ENCODE data around the gene TCHP.
"Not testable (repeated sequence)": the region's sequence is repeated elsewhere in the genome, so short reads cannot be mapped to it uniquely, and the experiment has no call there.

GRCh38 chr12:109862491-109862890 is 37.6 kb upstream of the TCHP start:
- not testable (repeated sequence) for TF ChIP-seq CTCF (IDR thresholded peaks at IDR 0.05); EZH2 (IDR thresholded peaks at IDR 0.05; ENCODE audit: borderline replicate concordance, insufficient read depth, low read depth, low read length, poor library complexity, severe bottlenecking)
